C4-2B (cell line): ENCODE results near the gene CACHD1.

Source experiments
- H3K27ac ChIP-seq: fragments of 450-650 bp; 2 replicates; pipeline ENCODE4 v1.5.1; 2017
- ZFX ChIP-seq: fragments of 450-650 bp; IDR thresholded peaks from 2 replicates; pipeline ENCODE4 v1.6.1; 2017
- TF ChIP-seq, protein P1 (sequence below): fragments of 450-650 bp; conservative IDR thresholded peaks from 2 replicates; pipeline ENCODE4 v1.5.1; 2017; ENCODE audit warnings: mild to moderate bottlenecking

The CACHD1 gene

DNA sequence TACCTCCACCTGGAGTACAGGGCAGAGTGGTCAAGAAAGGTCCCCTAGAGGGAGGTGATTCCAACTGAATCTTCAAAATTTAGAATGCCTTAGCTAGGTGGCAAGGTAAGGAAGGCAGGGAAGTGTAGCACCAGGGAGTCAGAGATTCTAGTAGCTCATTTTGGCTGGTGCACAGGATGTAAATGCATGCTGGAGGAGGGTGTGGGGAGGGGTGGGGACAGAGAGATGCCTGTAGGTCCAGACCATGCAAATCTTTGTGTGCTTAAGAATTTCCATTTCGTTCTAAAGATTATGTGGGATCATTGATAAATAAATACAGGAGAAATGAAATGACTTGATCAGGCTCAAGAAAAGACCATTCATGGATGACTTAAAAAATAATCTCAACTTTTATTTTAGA lies 11.0 kb upstream of the CACHD1 start:
- TF ChIP-seq, protein P1, sequence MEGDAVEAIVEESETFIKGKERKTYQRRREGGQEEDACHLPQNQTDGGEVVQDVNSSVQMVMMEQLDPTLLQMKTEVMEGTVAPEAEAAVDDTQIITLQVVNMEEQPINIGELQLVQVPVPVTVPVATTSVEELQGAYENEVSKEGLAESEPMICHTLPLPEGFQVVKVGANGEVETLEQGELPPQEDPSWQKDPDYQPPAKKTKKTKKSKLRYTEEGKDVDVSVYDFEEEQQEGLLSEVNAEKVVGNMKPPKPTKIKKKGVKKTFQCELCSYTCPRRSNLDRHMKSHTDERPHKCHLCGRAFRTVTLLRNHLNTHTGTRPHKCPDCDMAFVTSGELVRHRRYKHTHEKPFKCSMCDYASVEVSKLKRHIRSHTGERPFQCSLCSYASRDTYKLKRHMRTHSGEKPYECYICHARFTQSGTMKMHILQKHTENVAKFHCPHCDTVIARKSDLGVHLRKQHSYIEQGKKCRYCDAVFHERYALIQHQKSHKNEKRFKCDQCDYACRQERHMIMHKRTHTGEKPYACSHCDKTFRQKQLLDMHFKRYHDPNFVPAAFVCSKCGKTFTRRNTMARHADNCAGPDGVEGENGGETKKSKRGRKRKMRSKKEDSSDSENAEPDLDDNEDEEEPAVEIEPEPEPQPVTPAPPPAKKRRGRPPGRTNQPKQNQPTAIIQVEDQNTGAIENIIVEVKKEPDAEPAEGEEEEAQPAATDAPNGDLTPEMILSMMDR, result no peak
- TF ChIP-seq ZFX, result no peak
- no peak overlapping the region for H3K27ac ChIP-seq

DNA sequence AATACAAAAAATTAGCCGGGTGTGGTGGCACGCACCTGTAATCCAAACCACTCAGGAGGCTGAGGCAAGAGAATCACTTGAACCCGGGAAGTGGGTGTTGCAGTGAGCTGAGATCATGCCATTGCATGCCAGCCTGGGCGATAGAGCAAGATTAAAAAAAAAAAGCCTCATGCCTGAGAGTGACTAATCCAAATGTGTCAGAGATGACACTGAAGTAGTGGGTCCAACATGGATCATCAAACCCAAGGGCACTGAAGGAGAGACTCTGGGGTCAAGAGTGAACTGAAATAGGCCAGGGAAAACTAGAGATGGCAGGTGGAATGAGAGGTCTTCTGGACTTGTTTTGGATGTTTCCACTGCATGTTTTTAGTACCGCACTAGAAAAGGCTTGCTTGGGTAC lies 10.2 kb upstream of the CACHD1 start:
- TF ChIP-seq, protein P1, result no peak
- no peak for TF ChIP-seq ZFX

DNA sequence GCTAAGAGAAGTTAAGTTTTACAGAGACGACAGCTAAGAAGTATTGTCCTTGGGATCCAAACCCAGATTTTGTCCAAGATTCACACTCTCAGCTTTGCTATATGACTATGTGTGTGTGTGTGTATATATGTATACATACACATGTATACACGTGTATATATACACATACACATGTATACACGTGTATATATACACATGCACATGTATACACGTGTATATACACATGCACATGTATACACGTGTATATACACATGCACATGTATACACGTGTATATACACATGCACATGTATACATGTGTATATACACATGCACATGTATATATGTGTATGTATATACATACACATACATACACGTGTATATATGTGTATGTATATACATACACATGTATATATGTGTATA lies 3.9 kb upstream of the CACHD1 start:
- no peak overlapping the region for H3K27ac ChIP-seq
- no peak for TF ChIP-seq ZFX
- TF ChIP-seq, protein P1, result no peak

More for the DNA sequence above, 10.2 kb upstream of the CACHD1 start:
- no peak overlapping the region for H3K27ac ChIP-seq

DNA sequence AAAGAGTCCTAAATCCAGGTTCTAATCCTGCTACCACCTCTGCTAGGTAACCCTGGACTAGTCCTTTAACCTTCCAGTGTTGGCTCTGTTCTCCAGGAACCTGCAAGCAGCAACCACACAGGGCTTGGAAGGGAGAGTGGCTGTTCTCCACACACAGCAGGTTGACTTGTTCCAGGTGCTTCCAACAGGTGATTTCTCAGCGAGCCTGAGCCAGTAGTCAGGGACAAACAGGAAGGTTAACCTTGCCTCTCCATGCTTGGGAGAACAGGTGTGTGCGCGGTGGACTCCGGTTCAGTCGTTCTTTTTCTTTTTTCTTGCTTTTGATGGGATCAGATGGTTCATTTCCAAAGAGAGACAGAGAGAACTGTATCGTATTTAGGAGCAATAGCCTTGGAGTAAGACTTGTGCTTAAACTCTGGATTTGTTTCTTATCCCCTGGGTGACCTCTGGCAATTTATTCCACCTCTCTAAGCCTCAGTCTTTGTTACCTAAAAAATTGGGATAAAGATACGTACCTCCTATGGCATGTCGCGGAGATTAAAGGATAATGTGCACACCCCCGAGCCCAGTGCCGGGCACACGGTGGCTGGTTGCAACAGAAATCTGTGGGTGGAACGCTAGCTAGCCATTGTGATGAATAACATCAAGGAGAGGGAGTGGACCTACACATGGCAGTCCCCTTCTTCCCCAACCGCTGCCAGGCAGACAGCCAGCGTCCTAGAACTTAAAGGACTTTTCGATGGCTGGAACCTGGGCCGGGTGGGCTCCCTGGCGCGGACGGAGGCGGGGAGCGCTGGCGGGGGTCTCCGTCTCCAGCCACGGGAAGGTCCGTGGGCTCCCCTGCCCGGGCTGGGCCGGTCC lies 583 bp upstream of the CACHD1 start:
- no peak for TF ChIP-seq ZFX
- TF ChIP-seq, protein P1, result no peak
- H3K27ac ChIP-seq, result no peak overlapping the region; the same call in 1 of the 2 replicates

DNA sequence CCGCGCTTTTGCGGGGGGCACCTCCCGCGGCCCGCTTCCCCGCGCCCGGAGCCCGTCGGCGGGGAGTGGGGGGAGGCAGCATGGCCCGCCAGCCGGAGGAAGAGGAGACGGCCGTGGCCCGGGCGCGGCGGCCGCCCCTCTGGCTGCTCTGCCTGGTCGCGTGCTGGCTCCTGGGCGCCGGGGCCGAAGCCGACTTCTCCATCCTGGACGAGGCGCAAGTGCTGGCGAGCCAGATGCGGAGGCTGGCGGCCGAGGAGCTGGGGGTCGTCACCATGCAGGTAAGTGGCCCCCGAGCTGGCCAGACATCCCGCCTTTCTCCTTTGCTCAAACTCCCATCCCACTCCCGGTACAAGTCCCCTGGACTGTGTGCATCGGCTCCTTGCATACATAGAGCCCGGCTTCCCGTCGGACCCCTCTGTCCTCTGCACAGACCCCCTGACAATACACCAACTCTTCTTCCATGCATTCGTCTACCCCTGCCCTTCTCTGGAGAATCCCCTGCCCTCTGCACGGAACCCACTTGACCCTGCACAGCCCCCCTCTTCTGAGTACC lies 812 bp downstream of the CACHD1 start:
- H3K27ac ChIP-seq, result peak overlapping the region; percentile 11; the same call in 1 of the 2 replicates
- TF ChIP-seq ZFX, result no peak
- TF ChIP-seq, protein P1, result no peak

DNA sequence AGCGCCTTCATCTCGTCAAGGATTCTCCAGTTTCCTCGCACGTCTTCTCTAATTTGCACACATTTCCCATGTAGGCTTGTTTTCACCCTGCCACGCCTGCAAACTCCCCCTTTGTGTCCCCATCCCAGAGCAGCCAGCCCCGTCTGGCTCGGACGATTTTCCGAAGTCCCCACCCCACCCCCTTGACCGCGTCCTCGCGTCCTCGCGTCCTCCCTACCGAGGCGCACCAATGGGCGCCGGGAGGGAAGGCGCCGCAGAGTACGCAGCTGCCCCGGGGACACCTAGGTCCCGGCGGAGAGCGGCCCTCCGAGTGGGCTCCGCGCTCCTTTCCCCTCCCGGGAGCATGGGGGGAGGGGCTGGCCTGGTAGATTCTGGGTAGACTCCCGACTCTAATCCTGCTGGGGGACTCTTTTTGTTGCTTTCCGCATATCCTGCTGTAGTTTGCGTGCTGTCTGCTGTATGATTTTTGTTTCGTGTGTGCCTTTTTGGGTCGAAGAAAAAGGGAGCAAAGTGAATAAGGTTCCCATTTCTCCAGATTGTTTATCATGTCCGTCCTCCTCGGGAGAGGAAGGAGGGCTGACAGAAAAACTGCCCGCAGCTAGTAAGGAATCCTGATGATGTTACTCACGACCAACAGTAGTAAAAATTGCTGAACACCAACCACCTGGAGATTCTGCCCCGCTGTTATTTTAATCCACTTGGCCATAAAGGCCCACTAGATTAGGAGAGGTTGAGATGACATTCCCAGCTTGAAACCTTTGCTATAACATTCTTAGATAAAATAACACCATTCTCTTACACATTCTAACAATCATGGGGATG lies 1.5 kb downstream of the CACHD1 start:
- TF ChIP-seq ZFX, result no peak
- TF ChIP-seq, protein P1, result no peak

DNA sequence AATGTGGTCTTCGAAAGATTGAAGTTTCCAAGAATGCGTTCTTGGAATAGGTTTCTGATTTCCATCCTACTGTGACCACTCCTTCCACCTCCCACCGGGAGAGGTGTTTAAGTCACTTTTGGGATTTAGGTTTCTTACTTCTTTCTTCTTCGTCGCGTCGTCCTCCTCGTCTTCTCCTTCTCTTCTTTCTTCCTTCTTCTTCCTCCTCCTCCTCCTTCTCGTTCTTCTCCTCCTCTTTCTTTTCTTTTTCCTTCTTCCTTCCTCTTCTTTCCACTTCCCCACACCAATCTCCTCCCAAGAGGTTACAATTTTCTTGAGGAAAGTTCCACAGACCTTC lies 2.1 kb downstream of the CACHD1 start:
- H3K27ac ChIP-seq, result no peak overlapping the region
- TF ChIP-seq, protein P1, result no peak
- no peak for TF ChIP-seq ZFX

More for the DNA sequence above, 1.5 kb downstream of the CACHD1 start:
- no peak overlapping the region for H3K27ac ChIP-seq
